Measurements from ENCODE around the gene MSMP. TPM values are rescaled to one million over a fixed set of nuclear protein-coding genes. Genes with fewer than 3 reads are reported as not detected.

The MSMP gene
- total RNA-seq, 8 experiments from 2014 or later: not detected

- in situ Hi-C loops (cut with MboI; ENCODE audit: low pct_unique_long_range_greater_than_20kb in 2 of 9, low sequenced_read_pairs in 9 of 9, unreplicated experiment in 9 of 9): no loop called here
- ATAC-seq (replicated peaks in 6 of 8): peak; percentile 8 to 70 (median 64)
- peak overlapping the region; percentile 74 to 84 for H3K27ac ChIP-seq
- peaks cover 22 to 31% of the 10 kb centered on the region in 2 donors for H3K4me1 ChIP-seq (replicated peaks in 1 of 2)
- 0 to 17% (median 5%) methylated on average over 1 to 6 of the region's 19 CpGs; no CpG with 5 or more reads in 6 of the 10 experiments for WGBS, 10 experiments
- H3K4me3 ChIP-seq: peak overlapping the region; percentile 71 to 99 (median 95)
Measured at GRCh38 chr9:35749515-35750255, 4.4 kb downstream of the MSMP start.

- Histone ChIP-seq H3K4me3 (peak within 1 kb of the TSS; percentile 71 to 99 (median 95)), H3K27ac (peak within 1 kb of the TSS; percentile 74 to 84), H3K4me1 (replicated peaks in 1 of 2) (peaks cover 22 to 31% of the 10 kb centered on the region in 2 donors)
- ATAC-seq (replicated peaks in 6 of 8): peak; percentile 87 to 95 (median 92)
- in situ Hi-C loops (cut with MboI; ENCODE audit: low pct_unique_long_range_greater_than_20kb in 2 of 9, low sequenced_read_pairs in 9 of 9, unreplicated experiment in 9 of 9): no loop called here
- 0 to 10% methylated on average over 2 to 3 of the region's 69 CpGs; no CpG with 5 or more reads in 8 of the 10 experiments for WGBS, 10 experiments
Measured at GRCh38 chr9:35748858-35749514, 5.1 kb downstream of the MSMP start, which contains the start of the genes GBA2 and RGP1. Gene GBA2, minus strand, starts transcription at chr9:35749228. Its CDS starts 524 bp downstream, at chr9:35748704. Gene RGP1, plus strand, starts transcription at chr9:35749287. Its CDS starts 469 bp downstream, at chr9:35749756.

GRCh38 chr9:35748242-35748857 is 5.7 kb downstream of the MSMP start:
- peak overlapping the region; percentile 74 to 84 for H3K27ac ChIP-seq
- H3K4me1 ChIP-seq (replicated peaks in 1 of 2): peaks cover 22 to 31% of the 10 kb centered on the region in 2 donors
- in situ Hi-C loops (cut with MboI; ENCODE audit: low pct_unique_long_range_greater_than_20kb in 2 of 9, low sequenced_read_pairs in 9 of 9, unreplicated experiment in 9 of 9): no loop called here
- WGBS, 10 experiments: 0 to 3% (median 0%) methylated on average over 2 to 14 of the region's 24 CpGs; no CpG with 5 or more reads in 4 of the 10 experiments
- ATAC-seq (replicated peaks in 6 of 8): peak in 3 of 8 experiments; percentile 1 to 4 (median 2)
- peak overlapping the region; percentile 71 to 99 (median 95) for H3K4me3 ChIP-seq

GRCh38 chr9:35746583-35746982 is 7.5 kb downstream of the MSMP start:
- peak overlapping the region; percentile 71 to 99 (median 95) for H3K4me3 ChIP-seq
- H3K4me1 ChIP-seq (replicated peaks in 1 of 2): peaks cover 22 to 31% of the 10 kb centered on the region in 2 donors
- in situ Hi-C loops (cut with MboI; ENCODE audit: low pct_unique_long_range_greater_than_20kb in 2 of 9, low sequenced_read_pairs in 9 of 9, unreplicated experiment in 9 of 9): no loop called here
- no peak for ATAC-seq (replicated peaks in 6 of 8)
- H3K27ac ChIP-seq: no peak overlapping the region
- 31 to 83% (median 61%) methylated on average over 2 to 3 of the region's 3 CpGs; no CpG with 5 or more reads in 2 of the 10 experiments for WGBS, 10 experiments

- peak overlapping the region in 1 of 5 donors; percentile 95 for H3K4me3 ChIP-seq
- H3K4me1 ChIP-seq (replicated peaks in 1 of 2): peaks cover 22 to 31% of the 10 kb centered on the region in 2 donors
- 0 to 100% (median 86%) methylated on average over 1 of the region's 1 CpG; no CpG with 5 or more reads in 1 of the 10 experiments for WGBS, 10 experiments
- in situ Hi-C loops (cut with MboI; ENCODE audit: low pct_unique_long_range_greater_than_20kb in 2 of 9, low sequenced_read_pairs in 9 of 9, unreplicated experiment in 9 of 9): no loop called here
- no peak for ATAC-seq (replicated peaks in 6 of 8)
- no peak overlapping the region for H3K27ac ChIP-seq
Measured at GRCh38 chr9:35745569-35745968, 8.5 kb downstream of the MSMP start.

- in situ Hi-C loops (cut with MboI; ENCODE audit: low pct_unique_long_range_greater_than_20kb in 2 of 9, low sequenced_read_pairs in 9 of 9, unreplicated experiment in 9 of 9): no loop called here
- no peak for ATAC-seq (replicated peaks in 6 of 8)
Measured at GRCh38 chr9:35743880-35744518, 10.1 kb downstream of the MSMP start.

GRCh38 chr9:35743452-35743851 is 10.6 kb downstream of the MSMP start:
- no peak overlapping the region for H3K27ac ChIP-seq
- in situ Hi-C loops (cut with MboI; ENCODE audit: low pct_unique_long_range_greater_than_20kb in 2 of 9, low sequenced_read_pairs in 9 of 9, unreplicated experiment in 9 of 9): no loop called here
- H3K4me1 ChIP-seq (replicated peaks in 1 of 2): peaks cover 17 to 26% of the 10 kb centered on the region in 2 donors
- no peak for ATAC-seq (replicated peaks in 6 of 8)
- 0 to 100% (median 80%) methylated on average over 1 to 2 of the region's 2 CpGs; no CpG with 5 or more reads in 1 of the 10 experiments for WGBS, 10 experiments
- H3K4me3 ChIP-seq: no peak overlapping the region

More at GRCh38 chr9:35743880-35744518, 10.1 kb downstream of the MSMP start:
- H3K27ac ChIP-seq: no peak overlapping the region
- H3K4me1 ChIP-seq (replicated peaks in 1 of 2): peaks cover 17 to 26% of the 10 kb centered on the region in 2 donors
- 65 to 100% (median 91%) methylated on average over 1 to 8 of the region's 8 CpGs; no CpG with 5 or more reads in 2 of the 10 experiments for WGBS, 10 experiments
- H3K4me3 ChIP-seq: no peak overlapping the region

GRCh38 chr9:35741740-35742139 is 12.3 kb downstream of the MSMP start:
- H3K4me1 ChIP-seq (replicated peaks in 1 of 2): peaks cover 12 to 15% of the 10 kb centered on the region in 2 donors
- H3K4me3 ChIP-seq: no peak overlapping the region
- no peak overlapping the region for H3K27ac ChIP-seq
- in situ Hi-C loops (cut with MboI; ENCODE audit: low pct_unique_long_range_greater_than_20kb in 2 of 9, low sequenced_read_pairs in 9 of 9, unreplicated experiment in 9 of 9): no loop called here
- 60 to 100% (median 97%) methylated on average over 1 to 5 of the region's 7 CpGs; no CpG with 5 or more reads in 4 of the 10 experiments for WGBS, 10 experiments
- no peak for ATAC-seq (replicated peaks in 6 of 8)

- Histone ChIP-seq H3K4me1 (replicated peaks in 1 of 2) (peaks cover 0 to 1% of the 10 kb centered on the region in 2 donors), H3K4me3 (no peak overlapping the region), H3K27ac (no peak overlapping the region)
- no peak for ATAC-seq (replicated peaks in 6 of 8)
- WGBS, 10 experiments: 80 to 93% (median 87%) methylated on average over 1 to 3 of the region's 6 CpGs; no CpG with 5 or more reads in 7 of the 10 experiments
- in situ Hi-C loops (cut with MboI; ENCODE audit: low pct_unique_long_range_greater_than_20kb in 2 of 9, low sequenced_read_pairs in 9 of 9, unreplicated experiment in 9 of 9): no loop called here
Measured at GRCh38 chr9:35740243-35740642, 13.8 kb downstream of the MSMP start.

GRCh38 chr9:35738924-35739323 is 15.2 kb downstream of the MSMP start:
- in situ Hi-C loops (cut with MboI; ENCODE audit: low pct_unique_long_range_greater_than_20kb in 2 of 9, low sequenced_read_pairs in 9 of 9, unreplicated experiment in 9 of 9): no loop called here
- no peak for ATAC-seq (replicated peaks in 6 of 8)
- WGBS, 10 experiments: 80 to 100% (median 94%) methylated on average over 2 to 7 of the region's 7 CpGs; no CpG with 5 or more reads in 4 of the 10 experiments
- H3K27ac ChIP-seq: no peak overlapping the region
- H3K4me1 ChIP-seq (replicated peaks in 1 of 2): peaks cover under 1 to 1% of the 10 kb centered on the region in 2 donors
- no peak overlapping the region for H3K4me3 ChIP-seq

- Histone ChIP-seq H3K4me3 (no peak overlapping the region), H3K27ac (no peak overlapping the region), H3K4me1 (replicated peaks in 1 of 2) (peaks cover 7% of the 10 kb centered on the region in 2 donors)
- in situ Hi-C loops (cut with MboI; ENCODE audit: low pct_unique_long_range_greater_than_20kb in 2 of 9, low sequenced_read_pairs in 9 of 9, unreplicated experiment in 9 of 9): no loop called here
- 0 to 94% (median 59%) methylated on average over 1 to 3 of the region's 4 CpGs; no CpG with 5 or more reads in 4 of the 10 experiments for WGBS, 10 experiments
- ATAC-seq (replicated peaks in 6 of 8): peak in 3 of 8 experiments; percentile 3 to 6 (median 5)
Measured at GRCh38 chr9:35738186-35738585, 15.9 kb downstream of the MSMP start.

- in situ Hi-C loops (cut with MboI; ENCODE audit: low pct_unique_long_range_greater_than_20kb in 2 of 9, low sequenced_read_pairs in 9 of 9, unreplicated experiment in 9 of 9): no loop called here
- Histone ChIP-seq H3K4me1 (replicated peaks in 1 of 2) (peaks cover 7% of the 10 kb centered on the region in 2 donors), H3K27ac (no peak overlapping the region), H3K4me3 (no peak overlapping the region)
- ATAC-seq (replicated peaks in 6 of 8): no peak
- WGBS, 10 experiments: 88 to 100% (median 96%) methylated on average over 1 to 4 of the region's 7 CpGs; no CpG with 5 or more reads in 7 of the 10 experiments
Measured at GRCh38 chr9:35737143-35737542, 16.9 kb downstream of the MSMP start.

Measured in motor neuron (in vitro differentiated cells).